ENCODE results near the gene FAM241A. TPM values are rescaled to one million over a fixed set of nuclear protein-coding genes. Genes with fewer than 3 reads are reported as not detected.

Gene FAM241A
- total RNA-seq, 4 donors from 2014 or later: 6.4 to 26.1 (median 14.4) TPM

GRCh38 chr4:112181358-112182000, 36.2 kb downstream of the FAM241A start:
- no peak for TF ChIP-seq CTCF (IDR thresholded peaks at IDR 0.05; ENCODE audit: low read depth)

DNA sequence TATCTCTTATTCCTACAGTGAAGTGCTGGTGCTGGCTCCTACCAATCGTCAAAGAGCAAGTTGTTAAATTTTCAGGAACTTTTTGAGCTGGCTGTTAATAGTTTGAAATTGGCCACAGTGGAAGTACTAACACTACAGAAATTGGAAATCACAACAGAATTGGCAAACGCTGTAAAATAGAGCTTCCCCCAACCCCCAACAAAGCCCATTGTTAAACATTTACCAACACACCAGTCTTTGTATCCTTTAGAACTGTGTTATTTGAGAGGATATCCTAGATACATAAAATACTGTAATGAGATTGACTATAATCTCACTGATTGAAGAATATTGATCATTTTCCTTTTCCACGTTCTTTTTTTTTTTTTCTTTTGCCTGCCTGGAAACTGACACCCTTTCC, 37.4 kb downstream of the FAM241A start:
- no peak for TF ChIP-seq CTCF (IDR thresholded peaks at IDR 0.05; ENCODE audit: low read depth)

GRCh38 chr4:112183252-112183651, 38.0 kb downstream of the FAM241A start:
- TF ChIP-seq CTCF (IDR thresholded peaks at IDR 0.05; ENCODE audit: low read depth): no peak

DNA sequence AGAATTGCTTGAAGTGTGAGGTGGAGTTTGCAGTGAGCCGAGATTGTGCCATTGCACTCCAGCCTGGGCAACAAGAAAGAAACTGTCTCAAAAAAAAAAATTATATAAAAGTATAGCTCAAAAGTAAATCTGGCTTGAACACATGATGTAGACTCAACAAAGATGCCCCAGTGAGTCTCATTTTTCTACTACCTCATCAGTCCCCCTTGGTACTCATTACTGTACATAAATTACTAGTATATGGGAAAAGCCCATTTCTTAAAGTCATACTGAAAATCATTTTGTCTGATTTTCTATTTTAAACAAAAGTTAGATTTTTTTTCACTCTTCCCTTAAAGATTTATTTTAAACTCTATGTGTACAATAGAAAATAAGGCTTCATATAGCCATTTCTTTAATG, 39.2 kb downstream of the FAM241A start:
- no peak for TF ChIP-seq CTCF (IDR thresholded peaks at IDR 0.05; ENCODE audit: low read depth)

DNA sequence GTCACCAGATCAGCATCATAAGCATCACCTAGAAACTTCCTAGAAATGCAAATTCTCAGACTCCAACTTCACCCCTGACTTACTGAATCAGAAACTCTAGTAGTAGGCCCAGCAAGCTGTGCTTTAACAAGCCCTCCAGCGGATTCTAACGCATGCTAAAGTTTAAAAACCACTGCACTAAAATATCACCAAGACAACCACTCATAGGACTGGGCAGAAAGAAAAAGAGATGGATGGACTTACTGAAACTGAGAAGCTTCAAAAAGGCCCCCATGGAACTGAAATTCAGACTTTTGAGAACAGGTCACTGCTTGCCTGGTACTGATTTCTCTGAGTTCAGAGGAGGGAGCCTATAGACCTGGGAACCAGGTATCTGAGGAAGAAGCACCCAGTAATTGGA, 40.1 kb downstream of the FAM241A start:
- no peak for TF ChIP-seq CTCF (IDR thresholded peaks at IDR 0.05; ENCODE audit: low read depth)

DNA sequence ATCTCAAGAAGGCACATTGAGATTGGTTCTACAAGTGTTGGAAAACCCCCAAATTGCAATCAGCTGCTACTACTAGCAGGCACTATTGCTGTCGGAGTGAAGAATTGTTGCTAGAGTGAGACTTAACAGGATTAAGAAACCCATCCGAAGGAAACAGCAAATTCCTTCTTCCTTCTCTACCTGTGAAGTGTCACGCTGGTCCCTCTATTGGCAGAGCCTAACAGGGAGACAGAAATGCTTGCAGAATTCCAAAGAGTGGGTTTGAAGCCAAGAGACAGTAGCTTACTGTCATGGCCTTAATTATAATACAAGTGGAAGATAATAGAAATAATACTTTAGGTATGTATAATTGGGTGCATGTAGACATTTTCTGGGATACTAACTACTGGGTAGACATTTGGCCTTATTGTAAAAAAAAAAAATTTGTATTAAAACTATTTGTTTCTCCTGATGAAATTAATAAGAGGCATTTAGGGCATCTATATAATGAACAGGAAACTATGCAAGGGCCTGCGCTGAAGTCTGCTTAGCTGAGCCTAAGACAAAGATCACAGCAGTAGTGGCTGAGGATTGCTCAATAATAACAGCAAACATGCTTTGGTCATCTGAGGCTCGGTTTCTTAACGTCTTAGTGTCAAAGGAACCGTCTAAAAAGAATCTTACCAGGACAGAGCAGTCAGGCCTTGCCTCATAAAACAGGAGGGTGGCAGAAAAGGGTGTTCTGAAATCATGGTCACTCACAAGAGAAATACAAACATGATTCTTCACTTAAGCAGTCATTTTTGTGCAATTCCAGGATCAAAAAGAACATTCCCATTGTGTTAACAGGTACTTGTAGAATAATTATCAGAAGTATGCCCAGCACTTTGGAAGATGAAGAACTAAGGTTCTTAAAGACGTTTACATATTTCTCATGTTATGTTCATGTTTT, 40.8 kb downstream of the FAM241A start:
- TF ChIP-seq CTCF (IDR thresholded peaks at IDR 0.05; ENCODE audit: low read depth): no peak

GRCh38 chr4:112189754-112190153, 44.5 kb downstream of the FAM241A start:
- no peak for TF ChIP-seq CTCF (IDR thresholded peaks at IDR 0.05; ENCODE audit: low read depth)
